NCI-H1694 (cell line): ENCODE results near the gene SYNJ2.
"Not testable (repeated sequence)": the region's sequence is repeated elsewhere in the genome, so short reads cannot be mapped to it uniquely, and the experiment has no call there.

Experiments used
- DNase-seq: peaks from one replicate; lab custom pipeline; 2025; lab: John Stamatoyannopoulos, UW

Gene SYNJ2, protein sequence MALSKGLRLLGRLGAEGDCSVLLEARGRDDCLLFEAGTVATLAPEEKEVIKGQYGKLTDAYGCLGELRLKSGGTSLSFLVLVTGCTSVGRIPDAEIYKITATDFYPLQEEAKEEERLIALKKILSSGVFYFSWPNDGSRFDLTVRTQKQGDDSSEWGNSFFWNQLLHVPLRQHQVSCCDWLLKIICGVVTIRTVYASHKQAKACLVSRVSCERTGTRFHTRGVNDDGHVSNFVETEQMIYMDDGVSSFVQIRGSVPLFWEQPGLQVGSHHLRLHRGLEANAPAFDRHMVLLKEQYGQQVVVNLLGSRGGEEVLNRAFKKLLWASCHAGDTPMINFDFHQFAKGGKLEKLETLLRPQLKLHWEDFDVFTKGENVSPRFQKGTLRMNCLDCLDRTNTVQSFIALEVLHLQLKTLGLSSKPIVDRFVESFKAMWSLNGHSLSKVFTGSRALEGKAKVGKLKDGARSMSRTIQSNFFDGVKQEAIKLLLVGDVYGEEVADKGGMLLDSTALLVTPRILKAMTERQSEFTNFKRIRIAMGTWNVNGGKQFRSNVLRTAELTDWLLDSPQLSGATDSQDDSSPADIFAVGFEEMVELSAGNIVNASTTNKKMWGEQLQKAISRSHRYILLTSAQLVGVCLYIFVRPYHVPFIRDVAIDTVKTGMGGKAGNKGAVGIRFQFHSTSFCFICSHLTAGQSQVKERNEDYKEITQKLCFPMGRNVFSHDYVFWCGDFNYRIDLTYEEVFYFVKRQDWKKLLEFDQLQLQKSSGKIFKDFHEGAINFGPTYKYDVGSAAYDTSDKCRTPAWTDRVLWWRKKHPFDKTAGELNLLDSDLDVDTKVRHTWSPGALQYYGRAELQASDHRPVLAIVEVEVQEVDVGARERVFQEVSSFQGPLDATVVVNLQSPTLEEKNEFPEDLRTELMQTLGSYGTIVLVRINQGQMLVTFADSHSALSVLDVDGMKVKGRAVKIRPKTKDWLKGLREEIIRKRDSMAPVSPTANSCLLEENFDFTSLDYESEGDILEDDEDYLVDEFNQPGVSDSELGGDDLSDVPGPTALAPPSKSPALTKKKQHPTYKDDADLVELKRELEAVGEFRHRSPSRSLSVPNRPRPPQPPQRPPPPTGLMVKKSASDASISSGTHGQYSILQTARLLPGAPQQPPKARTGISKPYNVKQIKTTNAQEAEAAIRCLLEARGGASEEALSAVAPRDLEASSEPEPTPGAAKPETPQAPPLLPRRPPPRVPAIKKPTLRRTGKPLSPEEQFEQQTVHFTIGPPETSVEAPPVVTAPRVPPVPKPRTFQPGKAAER (N-terminal part only)

DNA sequence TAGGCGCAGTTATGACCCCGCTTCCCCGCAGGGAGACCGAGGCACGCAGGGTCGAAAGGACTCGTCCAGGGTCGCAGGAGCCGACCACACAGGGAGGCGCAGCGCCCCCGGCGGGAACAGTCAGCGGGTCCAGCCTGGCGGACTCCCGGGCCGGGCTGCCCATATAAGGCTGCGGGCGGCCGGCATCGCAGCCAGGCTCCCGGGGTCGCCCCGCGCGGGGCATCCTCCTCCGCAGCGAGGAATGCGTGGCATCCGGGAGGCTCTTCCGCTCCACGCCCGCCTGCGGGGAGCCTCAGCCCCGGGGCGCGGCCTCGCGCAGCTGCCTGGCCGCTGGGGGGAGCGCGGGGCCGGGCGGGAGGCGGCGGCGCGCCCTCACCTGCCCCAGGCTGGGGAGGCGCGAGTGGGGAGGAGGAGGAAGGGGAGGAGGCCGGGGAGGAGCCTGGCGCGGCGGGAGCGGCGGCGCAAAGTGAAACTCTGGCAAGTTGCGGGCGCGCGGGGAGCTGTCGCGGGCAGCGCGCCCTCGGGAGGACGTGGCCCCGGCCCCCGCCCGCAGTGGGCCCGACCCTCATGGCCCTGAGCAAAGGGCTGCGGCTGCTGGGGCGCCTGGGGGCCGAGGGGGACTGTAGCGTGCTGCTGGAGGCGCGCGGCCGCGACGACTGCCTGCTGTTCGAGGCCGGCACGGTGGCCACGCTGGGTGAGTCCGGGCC is at the start of gene SYNJ2:
Gene SYNJ2, plus strand, starts transcription at position 469 of the 707 bp plus-strand sequence. Its CDS starts 99 bp downstream, at position 568.
- no peak for DNase-seq

DNA sequence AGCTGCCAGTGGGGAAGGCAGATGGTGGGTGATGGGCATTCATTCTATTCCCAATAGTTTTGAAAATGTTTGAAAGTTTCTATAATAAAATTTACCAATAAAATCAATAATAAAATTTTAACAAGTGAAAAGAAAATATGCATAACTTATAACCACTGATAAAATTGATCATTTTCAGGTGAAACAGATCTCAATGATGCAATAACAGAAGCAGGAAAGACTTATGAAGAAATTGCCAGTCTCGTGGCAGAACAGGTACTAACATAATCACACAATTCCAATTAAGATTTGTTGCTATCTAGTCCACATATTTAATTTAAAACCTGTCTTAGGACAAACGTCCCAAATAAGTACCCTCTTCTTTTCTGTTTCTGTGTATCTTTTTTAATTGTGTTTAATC is 45.9 kb upstream of the SYNJ2 start:
- no peak for DNase-seq

- no peak for DNase-seq
Observed at GRCh38 chr6:157937318-157937717, 44.3 kb upstream of the SYNJ2 start.

- DNase-seq: no peak
Observed at GRCh38 chr6:157937916-157938315, 43.7 kb upstream of the SYNJ2 start.

DNA sequence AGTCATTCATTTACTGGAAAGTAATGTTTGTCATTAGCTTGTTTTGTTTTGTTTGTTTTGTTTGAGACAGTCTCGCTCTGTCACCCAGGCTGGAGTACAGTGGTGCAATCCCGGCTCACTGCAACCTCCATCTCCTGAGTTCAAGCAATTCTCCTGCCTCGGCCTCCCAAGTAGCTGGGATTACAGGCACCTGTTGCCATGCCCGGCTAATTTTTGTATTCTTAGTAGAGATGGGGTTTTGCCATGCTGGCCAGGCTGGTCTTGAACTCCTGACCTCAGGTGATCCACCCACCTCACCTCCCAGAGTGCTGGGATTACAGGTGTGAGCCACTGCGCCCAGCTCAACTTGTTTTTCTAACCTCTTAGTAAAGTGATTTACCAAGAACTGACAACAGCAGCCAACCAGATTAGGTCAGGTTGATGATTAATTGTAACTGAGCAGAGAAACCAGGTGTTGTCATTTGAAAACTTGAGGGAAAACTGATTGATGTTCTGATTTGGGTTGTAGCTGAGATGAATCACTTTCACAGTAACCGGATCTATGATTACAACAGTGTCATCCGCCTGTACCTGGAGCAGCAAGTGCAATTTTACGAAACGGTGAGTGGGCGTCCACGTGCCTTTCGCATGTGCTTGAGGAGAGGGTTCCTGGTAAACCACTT is 41.2 kb upstream of the SYNJ2 start:
- not testable (repeated sequence) for DNase-seq

DNA sequence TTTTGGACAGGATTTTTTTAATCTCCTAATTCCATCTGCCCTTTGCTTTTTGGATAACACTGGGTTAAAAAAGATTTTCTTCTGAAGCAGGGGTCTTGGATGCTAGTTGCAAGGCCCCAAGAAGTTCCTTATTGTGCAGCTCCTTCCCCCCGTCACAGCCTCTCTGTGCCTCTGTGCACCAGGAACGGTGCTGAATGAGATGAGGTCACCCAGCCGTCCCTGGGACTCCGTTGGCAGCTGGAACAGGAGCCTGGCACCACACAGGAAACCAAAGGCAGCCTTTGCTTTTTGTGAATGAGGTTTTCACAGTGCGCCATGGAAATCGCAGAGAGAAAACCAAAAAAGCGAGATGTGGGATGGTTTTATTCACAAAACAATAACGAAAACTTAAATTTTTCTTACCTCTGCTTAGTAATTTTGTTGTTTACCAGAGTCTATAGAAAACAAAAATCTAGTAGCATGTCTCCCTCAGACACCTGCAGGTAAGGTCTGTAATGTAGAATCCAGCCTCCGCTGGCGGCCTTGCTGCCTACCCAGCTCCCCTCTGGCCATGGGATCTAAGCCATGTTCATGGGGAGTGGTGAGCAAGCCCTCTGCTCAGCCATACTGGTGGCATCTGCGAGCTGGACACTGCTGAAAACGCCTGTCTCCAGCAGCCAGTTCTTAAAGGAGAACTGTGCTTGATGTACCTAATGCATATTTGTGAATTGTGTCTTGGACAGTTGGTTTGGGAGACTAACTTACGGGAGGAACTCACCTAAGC is 40.4 kb upstream of the SYNJ2 start:
- DNase-seq: no peak

- no peak for DNase-seq
Observed at GRCh38 chr6:157942351-157942750, 39.3 kb upstream of the SYNJ2 start.

DNA sequence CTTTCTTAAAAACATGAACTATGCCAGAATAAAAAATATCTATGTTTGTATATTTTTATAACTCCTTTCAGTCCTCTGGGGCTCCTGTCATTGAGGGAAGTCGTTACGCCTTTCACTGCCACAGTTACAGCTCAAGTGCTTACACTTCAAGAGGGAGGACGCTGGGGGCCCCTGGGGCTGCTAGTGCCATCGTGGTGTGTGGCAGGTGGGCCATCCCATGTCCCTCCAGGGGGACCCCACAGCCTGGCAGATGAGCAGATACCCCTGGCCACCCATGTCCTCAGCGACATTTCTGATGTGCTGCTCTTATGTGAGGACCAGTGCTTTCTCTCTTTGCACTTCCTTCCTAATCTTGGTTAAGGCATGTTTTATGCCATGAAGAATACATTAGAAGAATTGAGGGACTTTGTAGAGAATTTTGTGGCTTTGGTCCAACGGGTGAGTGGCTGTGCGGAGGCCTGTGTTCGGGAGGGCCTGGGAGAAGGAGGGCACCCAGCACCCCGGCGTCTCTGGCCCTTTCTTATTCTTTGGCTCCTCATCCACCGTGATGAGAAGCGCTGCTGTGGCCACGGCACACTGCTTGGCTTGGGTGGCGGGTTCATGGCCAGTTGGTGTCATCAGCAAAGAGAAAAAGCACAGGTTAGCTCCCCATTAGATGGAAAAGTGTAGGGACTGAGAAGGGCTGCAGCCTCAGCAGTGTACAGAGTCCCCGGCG is 38.3 kb upstream of the SYNJ2 start:
- DNase-seq: no peak

DNA sequence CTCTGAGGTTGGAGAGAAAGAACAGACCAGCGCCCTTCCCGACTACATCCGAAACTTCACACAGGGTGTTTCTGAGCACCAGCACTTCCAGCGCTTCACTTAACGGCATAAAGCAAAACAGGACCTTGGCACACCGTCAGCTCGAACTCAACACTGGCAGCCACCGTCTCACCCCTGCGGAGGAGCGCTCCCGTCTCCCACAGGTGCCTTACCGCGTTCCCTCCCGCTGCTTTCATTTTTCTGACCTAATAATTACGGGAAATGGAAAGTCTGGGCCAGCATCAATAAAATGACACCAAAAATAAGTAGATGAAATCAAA is 37.7 kb upstream of the SYNJ2 start:
- DNase-seq: no peak

DNA sequence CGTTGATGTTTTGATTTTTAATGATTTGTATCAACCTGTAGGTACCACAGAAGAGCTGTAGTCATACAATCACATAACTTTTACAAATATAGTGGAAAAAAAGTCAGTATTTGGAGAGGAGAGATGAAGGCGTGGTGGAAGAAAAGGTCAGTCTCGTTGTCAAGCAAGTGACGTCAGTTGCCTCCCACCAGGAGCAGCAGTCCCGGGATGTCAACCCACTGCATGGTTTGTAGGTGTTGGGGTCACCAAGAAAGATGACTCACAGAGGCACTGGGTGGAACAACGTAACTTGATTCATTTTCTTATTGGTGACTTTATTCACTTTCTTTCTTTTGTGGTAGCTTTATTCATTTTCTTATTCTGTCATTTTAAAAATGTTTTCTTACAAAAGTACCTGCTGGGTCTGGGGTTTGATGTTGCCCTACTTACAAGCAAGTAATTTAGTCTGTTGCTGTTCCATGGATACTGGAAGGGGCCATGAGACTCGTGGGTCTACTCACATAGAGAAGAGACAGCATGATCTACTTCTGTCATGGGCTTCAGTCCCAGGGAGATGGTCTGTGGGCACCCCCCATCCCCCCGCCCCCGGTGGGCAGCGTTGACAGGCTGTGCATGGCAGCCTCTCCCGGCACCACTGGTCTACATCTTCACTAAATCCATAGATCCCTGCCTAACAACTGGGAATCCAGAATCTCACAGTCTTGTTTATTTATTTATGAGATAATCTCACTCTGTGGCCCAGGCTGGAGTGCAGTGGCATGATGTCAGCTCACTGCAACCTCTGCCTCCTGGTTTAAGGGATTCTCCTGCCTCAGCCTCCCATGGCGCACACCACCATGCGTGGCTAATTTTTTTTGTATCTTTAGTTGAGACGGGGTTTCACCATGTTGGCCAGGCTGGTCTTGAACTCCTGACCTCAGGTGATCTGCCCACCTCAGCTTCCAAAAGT is 36.4 kb upstream of the SYNJ2 start:
- no peak for DNase-seq

DNA sequence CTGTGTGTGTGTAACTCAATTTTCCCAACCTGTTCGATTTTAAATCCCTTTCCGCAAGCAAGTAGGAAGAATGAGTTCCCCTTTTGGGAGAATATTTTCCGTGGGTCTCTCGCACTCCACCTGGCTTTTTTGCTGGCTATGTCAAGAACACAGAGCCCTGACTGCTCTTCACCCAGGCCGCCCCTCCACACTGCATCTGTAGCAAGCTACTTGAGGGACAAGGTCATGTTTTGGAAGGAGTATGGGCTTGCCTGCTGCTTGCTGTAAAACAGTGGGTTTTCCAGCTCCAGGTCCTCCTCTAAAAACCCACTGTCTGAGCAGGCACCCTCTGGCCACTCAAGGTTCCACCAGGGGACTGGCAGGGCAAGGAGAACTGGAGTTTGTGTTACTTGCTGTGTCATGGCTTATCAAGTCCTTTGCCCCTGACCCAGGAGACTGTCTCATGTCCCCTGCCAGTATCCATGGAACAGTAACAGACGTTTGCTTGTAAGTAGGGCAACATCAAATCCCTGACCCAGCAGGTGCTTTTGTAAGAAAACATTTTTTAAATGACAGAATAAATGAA is 35.5 kb upstream of the SYNJ2 start:
- no peak for DNase-seq

- no peak for DNase-seq
Observed at GRCh38 chr6:157946865-157947532, 34.7 kb upstream of the SYNJ2 start.

GRCh38 chr6:157950899-157951298 is 30.8 kb upstream of the SYNJ2 start:
- DNase-seq: not testable (repeated sequence)

- no peak for DNase-seq
Observed at GRCh38 chr6:157951828-157952227, 29.8 kb upstream of the SYNJ2 start.

GRCh38 chr6:157952861-157953351 is 28.8 kb upstream of the SYNJ2 start:
- DNase-seq: no peak

DNA sequence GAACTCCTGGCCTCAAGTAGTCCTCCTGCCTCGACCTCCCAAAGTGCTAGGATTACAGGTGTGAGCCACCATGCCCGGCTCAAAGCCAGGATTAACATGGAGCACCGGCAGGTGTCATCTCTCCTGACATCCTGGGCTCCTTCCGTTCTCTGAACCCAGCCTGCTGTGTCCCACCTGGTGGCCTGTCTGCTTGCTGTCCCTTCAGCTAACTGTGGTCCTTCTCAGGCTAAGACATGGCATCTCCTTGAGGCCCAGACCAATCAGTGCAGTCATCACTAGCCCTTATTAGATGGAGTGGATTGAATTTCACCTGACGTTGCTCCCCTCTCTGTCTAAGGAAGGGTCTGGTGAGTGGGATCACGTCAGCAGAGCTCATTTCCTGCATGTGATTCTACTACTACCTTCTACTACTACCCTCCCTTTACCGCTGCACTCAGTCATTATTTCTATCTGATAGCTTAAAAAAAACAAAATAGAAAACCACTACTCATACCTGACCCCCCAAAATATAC is 28.0 kb upstream of the SYNJ2 start:
- DNase-seq: no peak
